Right kidney (tissue), 1 donor: Measurements from ENCODE around the gene SHMT2.

Source experiments
- DNase-seq: peaks from one replicate; pipeline ENCODE4 v3.0.0-alpha.2; 2016

SHMT2 gene

GRCh38 chr12:57213058-57213715, 16.3 kb upstream of the SHMT2 start:
- DNase-seq = peak; percentile 69

DNA sequence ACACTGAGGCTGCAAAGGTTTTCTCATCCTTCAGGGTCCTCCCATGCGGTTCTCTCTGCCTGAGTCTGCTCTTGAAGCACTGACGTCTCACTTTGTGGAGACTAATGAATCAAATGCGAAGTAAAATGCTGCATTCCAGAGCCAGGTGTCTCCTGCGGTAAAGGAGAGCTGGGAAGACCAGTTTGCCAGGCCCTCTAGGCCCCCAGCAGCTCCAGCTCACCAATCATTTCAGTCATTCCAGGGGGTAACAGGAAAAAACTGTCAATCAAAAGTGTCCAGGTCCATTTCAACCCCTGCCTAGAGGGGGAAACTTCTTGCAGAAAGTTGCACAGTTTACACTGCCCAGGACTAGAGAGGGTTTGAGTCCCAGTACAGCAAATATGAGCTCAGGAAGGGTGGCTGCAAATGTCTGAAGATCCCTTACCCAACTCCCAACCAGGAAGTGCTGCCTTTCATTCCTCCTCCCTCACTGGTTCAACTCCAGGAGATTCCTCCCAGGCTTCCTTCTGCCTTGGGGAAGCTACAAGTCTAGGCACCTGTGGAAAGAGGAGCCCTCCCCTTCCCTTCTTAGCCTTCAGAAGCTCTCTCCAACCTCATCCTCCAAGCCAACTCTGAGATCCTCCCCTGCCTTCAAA, 15.6 kb upstream of the SHMT2 start:
- no peak for DNase-seq

DNA sequence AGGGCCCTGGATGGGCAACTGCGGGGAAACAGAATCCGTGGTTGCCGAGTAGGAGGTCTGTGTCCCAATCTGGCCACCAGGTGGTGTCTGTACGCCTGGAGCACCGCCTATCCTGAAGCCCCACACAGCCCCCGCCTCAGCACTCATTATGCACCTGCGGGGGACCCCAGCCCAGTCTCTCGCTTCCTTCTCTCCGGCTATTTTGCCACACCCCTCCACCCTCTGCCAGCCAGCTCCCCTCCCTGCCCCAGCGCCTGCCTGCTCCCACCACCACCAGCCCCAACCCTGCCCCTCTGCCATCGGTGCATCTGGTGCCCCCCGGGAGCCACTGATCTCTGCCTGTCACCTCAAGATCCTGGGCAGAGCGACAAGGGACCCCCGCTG, 15.1 kb upstream of the SHMT2 start:
- peak; percentile 62 for DNase-seq

GRCh38 chr12:57215065-57215464, 14.4 kb upstream of the SHMT2 start:
- DNase-seq = no peak

DNA sequence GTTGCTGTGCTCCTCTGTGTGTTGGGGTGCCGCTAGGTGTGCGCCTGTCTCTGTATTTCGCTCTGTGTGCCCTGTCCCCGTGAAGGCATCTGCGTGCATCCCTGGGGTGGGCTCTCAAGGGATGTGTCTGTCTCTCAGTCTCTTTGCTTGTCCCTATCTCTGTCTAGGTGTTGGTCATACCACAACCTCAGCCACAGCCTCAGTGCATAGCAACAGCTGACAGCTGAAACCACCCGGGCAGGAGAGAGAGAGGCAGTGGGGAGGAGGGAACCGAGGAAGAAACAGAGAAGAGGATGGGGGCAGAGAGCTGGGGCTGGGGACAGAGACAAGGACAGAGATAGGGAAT, 13.9 kb upstream of the SHMT2 start:
- peak; percentile 47 for DNase-seq

DNA sequence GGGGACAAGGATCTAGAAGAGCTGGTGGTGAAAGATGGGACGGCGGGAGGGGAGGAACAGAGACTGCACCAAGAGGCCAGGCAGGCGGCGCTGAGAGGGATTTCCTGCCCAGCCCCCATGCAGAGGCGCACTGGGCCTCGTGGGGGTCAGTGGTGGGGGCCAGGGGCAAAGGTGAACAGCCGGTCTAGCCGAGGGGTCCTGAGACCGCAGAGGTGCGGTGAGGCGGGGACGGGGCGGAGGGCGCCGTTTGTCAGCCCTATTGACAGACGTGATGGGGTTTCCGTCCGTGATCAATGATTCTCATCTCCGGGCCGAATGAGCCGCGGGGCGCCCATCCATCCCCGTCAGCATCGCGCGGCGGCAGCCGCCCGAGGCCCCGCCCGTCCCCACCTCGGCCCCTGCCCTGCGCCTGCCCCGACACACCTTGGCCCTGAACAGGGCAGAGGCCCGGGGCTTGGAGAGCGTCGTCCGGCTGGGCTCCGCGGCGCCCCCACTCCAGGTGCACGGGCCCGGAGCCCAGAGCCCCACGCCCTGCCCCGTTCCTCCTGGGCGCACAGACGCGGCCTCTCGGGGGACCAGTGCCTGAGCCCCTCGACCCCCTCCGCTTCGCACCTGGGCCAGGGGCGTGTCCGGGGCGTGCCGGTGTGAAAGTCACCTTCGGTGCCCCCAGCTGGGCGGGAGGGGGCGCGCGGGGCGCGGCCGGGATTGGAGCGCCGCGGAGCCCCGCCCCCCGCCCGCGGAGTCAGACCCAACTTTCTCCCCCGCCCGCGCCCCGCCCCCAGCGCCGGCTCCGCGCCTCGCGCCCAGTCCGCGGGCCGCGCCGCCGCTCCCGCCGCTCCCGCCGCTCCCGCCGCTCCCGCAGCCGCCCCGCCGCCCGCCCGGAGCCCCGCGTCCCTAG, 13.2 kb upstream of the SHMT2 start, which contains the start of gene NXPH4:
Gene NXPH4, plus strand, starts transcription at position 781 of the 898 bp plus-strand sequence. CDS start 176 bp downstream, outside the sequence.
- peak; percentile 55 for DNase-seq

GRCh38 chr12:57216921-57217879, 12.3 kb upstream of the SHMT2 start:
- DNase-seq = peak; percentile 66

- peak; percentile 25 for DNase-seq
Measured at GRCh38 chr12:57218030-57218853, 11.3 kb upstream of the SHMT2 start.

DNA sequence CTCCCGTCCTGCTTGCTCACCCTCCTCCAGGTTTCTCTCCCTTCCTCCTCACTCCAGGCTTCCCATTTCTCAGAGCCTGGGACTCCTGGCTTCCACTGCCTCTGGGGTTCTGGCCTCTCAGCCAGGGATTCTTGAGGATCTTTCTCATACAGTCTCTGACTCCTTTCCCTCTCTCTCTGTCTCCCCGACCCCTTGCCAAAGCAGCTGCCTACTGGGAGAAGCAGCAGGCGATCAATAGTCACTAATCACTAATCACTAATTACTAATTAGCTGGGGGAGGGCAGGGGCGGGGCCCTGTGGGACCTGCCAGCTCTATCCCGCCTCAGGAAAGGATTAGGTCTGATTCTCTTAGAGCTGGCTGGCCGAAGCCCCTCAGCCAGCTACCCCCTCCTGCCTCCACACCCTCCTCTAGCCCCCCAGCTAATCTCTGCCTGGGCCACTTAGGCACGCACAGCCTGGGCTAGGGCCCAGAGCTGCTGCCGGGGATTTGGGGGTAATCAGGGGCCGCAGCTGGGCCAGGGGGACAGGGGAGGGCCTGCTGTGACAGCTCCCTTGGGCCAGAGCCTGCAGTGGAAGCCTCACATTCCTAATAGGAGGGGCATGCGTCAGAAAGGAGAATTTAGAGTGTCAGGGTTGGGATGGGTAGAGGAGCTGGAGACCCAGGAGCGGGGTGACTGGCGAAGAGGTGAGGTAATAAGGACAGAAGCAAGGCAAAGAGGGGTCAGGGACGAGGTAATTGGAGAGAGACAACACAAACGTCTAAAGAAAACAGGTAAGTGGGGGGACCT, 10.1 kb upstream of the SHMT2 start:
- DNase-seq = no peak

GRCh38 chr12:57219993-57220754, 9.3 kb upstream of the SHMT2 start:
- no peak for DNase-seq

DNA sequence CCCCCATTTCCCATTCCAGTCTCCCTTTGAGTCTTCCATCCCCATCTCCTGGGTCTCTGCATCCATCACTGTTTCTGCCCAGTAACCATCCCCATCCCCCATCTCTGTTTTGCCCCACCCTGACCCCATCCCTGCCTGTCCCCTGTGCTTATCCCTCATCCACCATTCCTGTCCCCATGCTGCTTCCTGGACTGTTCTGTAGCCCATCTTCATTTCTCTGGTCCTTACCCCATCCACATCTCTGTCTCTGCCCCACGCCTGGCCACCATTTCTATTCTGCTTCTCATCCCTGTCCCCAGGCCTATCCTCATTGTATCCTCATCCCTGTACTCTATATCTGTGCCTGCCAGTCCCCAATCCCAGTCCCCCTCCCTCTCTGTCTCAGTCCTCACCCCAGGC, 8.7 kb upstream of the SHMT2 start:
- DNase-seq = no peak

DNA sequence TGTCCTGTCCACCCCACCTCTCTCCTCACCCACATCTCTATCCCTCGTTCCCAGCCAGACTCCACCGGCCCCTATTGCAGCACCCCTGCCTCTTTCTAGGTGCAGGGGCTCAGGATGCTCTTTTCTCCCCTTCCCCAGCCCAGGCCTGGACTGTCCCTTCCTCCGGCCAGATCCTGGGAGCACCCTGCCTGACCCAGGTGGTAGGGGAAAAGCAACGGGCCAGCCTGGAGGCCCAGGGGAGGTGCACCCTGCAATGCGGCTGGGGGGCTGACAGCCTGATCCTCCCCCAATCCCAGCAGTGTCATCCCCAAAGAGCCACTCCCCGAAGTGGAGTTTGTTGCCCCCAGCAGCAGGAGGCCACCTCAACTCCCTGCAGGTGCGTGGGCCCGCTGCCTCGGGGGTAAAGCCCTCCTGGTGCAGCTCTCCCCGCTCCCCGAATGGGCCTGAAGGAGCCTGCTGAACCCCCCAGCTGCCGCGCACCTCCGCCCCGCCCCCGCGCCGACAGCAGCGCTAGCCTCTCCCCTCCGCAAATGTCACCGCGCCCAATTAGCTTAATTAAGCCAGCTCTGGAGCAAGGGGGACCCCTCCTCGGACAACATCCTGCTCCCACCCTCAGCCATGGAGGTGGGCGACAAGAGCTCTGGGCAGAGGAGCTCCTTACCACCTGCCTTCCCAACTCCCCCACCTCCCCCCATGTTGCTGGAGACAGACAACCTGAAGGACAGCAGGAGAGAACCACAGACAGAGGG, 8.2 kb upstream of the SHMT2 start:
- DNase-seq = no peak

DNA sequence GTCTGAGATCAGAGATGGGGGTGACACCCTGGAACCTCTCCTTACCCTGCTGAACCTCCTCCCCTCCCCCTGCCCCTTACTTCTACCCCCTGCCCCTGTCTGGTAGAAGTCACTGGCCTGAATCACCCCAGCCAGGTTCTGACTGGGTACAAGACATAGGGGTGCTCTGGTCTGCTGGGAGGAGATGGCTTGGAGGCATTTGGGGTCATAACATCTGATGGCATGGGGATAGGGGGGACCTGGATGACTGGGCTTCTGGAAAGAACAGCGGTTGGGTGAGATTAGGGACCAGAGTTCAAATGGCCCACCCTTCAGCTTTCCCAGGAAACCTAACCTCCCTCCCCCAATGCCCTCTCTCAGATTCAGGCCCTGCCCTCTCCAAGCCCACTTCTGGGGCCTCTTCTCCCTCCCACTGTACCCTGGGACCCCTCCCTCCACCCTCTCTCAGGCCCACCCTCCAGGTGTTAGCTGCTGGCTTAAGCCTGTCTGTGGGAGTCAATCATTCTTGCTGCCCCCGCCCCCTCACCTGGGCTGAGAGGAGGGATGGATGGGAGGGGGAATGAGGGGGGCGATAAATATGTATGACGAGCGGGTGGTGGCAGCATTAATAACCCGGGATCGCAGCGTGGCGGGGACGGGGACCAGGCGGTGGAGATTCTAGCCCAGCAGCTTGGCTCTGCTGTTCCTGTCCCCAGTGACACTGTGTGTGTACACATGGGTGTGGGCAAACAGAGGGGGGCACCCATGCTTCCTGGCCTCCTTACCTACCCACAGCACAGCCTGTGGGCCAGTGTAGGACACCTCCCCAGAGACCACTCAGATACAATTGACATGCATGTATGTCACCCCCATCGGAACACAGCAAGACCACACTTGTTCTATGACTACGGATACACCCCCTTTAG, 7.0 kb upstream of the SHMT2 start:
- DNase-seq = no peak

DNA sequence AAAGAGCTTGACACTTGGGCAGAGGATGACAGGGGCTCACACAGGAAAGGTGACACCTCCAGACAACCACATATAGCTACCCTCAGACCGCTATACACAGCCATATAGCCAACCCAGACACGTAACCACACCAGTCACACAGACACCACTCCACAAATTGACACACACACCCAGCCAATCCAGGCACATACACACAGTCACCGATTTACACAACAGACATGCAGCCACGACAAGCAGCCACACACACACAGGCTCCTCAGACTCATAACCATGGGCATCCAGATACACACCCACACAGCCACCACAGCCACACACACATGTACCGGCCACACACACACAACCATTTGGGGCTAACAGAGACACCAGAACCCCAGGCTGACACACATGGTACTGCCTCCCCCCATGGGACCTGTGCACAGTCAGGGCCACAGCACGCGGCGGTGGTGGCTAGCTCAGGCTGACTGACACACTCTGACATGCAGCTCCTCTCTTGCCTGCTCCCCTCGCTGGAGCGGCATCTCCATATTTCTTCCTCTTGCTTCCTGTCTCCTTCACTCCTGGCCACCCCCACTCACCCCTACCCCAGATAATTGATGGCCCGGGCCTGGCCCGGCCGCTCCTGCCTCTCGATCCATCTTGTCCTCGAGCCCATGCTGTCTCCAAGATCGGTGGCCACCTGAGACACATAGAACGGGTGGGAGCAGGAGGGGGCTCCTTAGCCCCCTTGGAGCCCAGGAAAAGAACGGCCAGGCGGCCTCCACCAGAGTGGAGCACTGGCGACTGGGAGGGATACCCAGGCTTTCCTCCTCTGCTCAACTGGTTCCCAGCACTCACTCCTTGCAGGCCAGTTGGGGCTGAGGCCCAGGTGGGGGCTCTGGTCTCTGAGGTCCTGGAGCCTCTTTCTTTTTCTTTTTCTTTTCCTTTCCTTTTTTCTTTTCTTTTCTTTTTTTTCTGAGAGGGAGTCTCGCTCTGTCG, 6.0 kb upstream of the SHMT2 start:
- DNase-seq = peak; percentile 58

DNA sequence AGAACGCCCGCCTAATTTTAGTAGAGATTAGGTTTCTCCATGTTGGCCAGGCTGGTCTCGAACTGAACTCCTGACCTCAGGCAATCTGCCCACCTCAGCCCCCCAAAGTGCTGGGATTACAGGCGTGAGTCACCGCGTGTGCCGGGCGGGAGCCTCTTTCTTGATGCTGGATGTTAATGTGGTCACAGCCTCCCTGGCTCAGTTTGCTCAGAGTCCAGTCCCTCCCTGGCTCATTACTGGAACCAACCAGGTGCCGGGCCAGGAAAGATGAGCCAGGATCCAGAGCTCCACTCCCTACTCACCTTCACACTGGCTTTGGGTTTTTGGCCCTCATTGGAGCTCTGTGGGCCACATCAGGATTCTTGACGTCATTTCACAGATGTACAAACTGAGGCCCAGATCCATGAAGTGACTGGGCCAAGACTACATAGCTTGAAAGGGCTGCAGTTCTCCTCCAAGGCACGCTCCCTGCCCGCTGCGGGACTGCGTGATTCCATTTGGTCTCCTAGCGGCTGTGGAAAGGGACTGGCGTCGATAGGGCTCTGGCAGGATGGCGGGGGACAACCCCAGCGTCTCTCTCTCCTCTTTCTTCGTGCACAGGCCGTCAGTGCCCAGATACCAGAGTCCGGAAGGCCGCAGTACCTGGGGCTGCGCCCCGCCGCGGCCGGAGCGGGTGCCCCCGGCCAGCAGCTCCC, 5.1 kb upstream of the SHMT2 start:
- DNase-seq = peak; percentile 48
